Measurements from ENCODE around the gene NCAN. TPM values are rescaled to one million over a fixed set of nuclear protein-coding genes. Genes with fewer than 3 reads are reported as not detected.

The NCAN gene
- total RNA-seq, 8 experiments from 2014 or later = 7.1 to 211 (median 27.4) TPM

DNA sequence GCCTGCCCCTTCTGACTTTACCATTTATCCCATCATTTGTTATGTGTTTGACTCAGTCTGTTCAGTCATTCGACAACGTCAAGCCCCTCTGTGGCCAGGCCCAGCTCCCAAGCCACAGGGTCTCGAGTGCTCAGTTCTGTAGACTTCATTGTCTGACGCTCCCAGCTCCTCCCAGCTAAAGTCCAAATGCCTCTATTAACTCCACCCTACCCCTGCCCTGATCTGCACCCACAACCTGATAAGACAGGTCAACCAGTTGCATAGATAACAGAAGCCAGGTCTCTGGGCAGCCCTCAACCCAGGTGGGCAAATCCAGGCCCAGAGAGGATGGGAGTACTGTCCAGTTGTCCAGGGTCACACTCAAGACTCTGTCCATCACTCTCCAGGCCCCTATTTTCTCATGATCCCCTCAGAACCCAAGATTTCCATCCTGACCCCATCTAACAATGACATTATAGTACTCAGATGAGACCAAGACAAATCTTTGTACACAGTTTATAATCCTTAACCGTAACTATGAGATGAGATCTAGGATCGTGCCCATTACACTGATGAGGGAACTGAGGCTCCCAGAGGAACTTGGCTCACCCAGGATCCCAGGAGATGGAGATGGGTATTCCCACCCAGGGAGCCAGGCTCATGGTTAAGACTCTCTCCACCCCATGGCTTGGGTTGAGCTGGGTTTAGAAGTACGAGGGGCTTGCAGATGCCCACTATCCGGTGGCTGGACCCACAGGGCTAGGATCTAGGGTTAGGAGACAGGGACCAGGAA, 60.3 kb downstream of the NCAN start:
- no peak overlapping the region for H3K4me3 ChIP-seq
- 60 to 100% (median 87%) methylated on average over 1 to 7 of the region's 8 CpGs; no CpG with 5 or more reads in 2 of the 10 experiments for WGBS, 10 experiments
- no peak for ATAC-seq (replicated peaks in 6 of 8)
- no peak overlapping the region for H3K27ac ChIP-seq
- peaks cover 0 to 6% of the 10 kb centered on the region in 2 donors for H3K4me1 ChIP-seq (replicated peaks in 1 of 2)
- in situ Hi-C loops (cut with MboI; ENCODE audit: low pct_unique_long_range_greater_than_20kb in 2 of 9, low sequenced_read_pairs in 9 of 9, unreplicated experiment in 9 of 9) = no loop called here

- 40 to 87% (median 50%) methylated on average over 2 to 6 of the region's 8 CpGs; no CpG with 5 or more reads in 7 of the 10 experiments for WGBS, 10 experiments
- in situ Hi-C loops (cut with MboI; ENCODE audit: low pct_unique_long_range_greater_than_20kb in 2 of 9, low sequenced_read_pairs in 9 of 9, unreplicated experiment in 9 of 9) = no loop called here
- peaks cover 0 to 6% of the 10 kb centered on the region in 2 donors for H3K4me1 ChIP-seq (replicated peaks in 1 of 2)
- H3K27ac ChIP-seq = no peak overlapping the region
- no peak overlapping the region for H3K4me3 ChIP-seq
- no peak for ATAC-seq (replicated peaks in 6 of 8)
Measured at GRCh38 chr19:19274146-19274545, 62.4 kb downstream of the NCAN start.

DNA sequence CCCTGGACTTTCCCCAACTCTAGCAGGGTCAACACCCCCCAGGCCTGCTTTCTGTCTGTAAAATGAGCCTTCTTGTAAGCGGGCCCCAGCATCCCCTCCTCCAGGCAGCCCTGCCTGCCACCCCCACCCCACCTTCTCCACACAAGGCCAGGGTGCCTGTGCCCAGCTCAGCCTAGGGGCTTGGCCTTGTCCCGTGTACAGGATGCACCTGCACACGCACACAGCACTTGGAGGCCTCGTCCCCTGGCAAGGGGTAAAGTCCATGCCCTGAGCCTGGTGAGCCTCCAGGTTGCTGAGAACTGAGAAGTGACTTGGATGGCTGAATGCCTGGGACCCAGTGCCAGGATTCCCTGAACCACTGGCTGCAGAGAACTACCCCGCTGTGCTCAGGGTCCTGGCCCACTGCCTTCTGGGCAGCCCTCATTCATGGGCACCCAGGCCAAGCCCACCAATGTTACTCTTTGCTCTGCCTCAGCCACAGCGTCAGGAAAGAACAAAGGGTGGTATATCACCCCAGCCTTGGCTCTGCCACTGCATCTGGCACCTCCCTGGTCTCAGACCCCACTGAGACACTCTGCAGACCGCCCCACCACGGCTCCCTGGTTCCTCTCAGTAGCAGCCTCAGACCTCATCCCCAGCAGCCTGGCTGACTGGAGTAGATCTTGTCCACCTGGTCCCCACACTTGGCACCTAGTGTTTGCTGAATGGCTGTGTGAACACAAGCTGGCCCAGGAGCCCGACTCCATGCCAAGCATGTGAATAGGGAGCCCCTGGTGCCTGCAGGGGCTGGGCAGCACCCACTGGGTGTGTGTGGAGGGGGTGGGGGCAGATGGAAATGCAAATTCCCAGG, 63.2 kb downstream of the NCAN start:
- peak in 1 of 8 experiments; percentile 13 for ATAC-seq (replicated peaks in 6 of 8)
- 67 to 100% (median 78%) methylated on average over 1 to 2 of the region's 9 CpGs; no CpG with 5 or more reads in 6 of the 10 experiments for WGBS, 10 experiments
- Histone ChIP-seq H3K27ac (no peak overlapping the region), H3K4me3 (no peak overlapping the region), H3K4me1 (replicated peaks in 1 of 2) (peaks cover 0 to 6% of the 10 kb centered on the region in 2 donors)
- in situ Hi-C loops (cut with MboI; ENCODE audit: low pct_unique_long_range_greater_than_20kb in 2 of 9, low sequenced_read_pairs in 9 of 9, unreplicated experiment in 9 of 9) = no loop called here

DNA sequence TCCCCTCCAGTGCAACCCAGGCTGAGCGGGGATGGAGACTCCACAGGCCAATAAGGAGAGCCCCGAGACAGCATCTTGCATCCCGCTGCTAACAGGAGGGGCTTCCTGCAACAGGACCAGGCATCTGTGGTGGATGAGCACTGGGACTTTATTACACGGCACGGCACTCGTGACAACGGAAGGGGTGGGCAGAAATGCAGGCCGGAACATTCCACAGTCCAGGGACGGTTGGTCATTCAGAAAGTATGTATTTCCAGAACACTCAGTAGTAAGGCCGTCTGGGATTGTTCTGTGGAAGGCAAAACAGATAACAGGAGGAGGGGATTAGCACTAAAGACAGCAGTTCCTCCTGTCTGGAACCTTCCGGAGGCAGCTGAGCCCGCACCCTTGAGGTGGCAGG, 64.6 kb downstream of the NCAN start:
- no peak for ATAC-seq (replicated peaks in 6 of 8)
- in situ Hi-C loops (cut with MboI; ENCODE audit: low pct_unique_long_range_greater_than_20kb in 2 of 9, low sequenced_read_pairs in 9 of 9, unreplicated experiment in 9 of 9) = no loop called here
- peaks cover 0 to 6% of the 10 kb centered on the region in 2 donors for H3K4me1 ChIP-seq (replicated peaks in 1 of 2)
- no peak overlapping the region for H3K4me3 ChIP-seq
- H3K27ac ChIP-seq = no peak overlapping the region
- WGBS, 10 experiments = 47 to 100% (median 96%) methylated on average over 1 to 9 of the region's 12 CpGs; no CpG with 5 or more reads in 4 of the 10 experiments

GRCh38 chr19:19276851-19277250, 65.1 kb downstream of the NCAN start:
- ATAC-seq (replicated peaks in 6 of 8) = no peak
- Histone ChIP-seq H3K4me1 (replicated peaks in 1 of 2) (peaks cover 0 to 6% of the 10 kb centered on the region in 2 donors), H3K27ac (no peak overlapping the region), H3K4me3 (no peak overlapping the region)
- 88 to 97% methylated on average over 7 to 9 of the region's 20 CpGs; no CpG with 5 or more reads in 8 of the 10 experiments for WGBS, 10 experiments
- in situ Hi-C loops (cut with MboI; ENCODE audit: low pct_unique_long_range_greater_than_20kb in 2 of 9, low sequenced_read_pairs in 9 of 9, unreplicated experiment in 9 of 9) = no loop called here

DNA sequence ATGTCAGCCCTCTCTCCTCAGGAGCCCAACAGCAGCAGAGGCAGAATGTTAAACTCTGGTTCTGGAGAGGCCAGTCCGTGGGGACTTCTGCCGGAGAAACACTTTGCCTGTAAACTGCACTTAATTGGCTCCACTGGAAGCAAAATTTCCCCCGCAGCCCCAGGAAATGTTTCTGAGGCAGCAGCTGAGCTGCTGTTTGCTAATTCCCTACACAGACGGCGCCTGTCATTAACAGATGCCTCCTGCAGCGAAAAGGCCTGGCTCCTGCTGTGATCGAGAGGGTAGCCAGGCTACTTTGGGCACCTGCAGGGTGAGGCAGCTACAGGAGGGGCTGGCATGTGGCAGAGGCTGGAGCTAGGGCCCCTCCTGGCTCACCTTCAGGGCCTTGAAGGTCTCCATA, 66.6 kb downstream of the NCAN start:
- Histone ChIP-seq H3K4me3 (no peak overlapping the region), H3K4me1 (replicated peaks in 1 of 2) (no peaks in the 10 kb centered on the region), H3K27ac (no peak overlapping the region)
- in situ Hi-C loops (cut with MboI; ENCODE audit: low pct_unique_long_range_greater_than_20kb in 2 of 9, low sequenced_read_pairs in 9 of 9, unreplicated experiment in 9 of 9) = no loop called here
- WGBS, 10 experiments = 83 to 100% (median 88%) methylated on average over 1 to 6 of the region's 7 CpGs; no CpG with 5 or more reads in 6 of the 10 experiments
- ATAC-seq (replicated peaks in 6 of 8) = no peak

- Histone ChIP-seq H3K27ac (no peak overlapping the region), H3K4me1 (replicated peaks in 1 of 2) (no peaks in the 10 kb centered on the region), H3K4me3 (no peak overlapping the region)
- in situ Hi-C loops (cut with MboI; ENCODE audit: low pct_unique_long_range_greater_than_20kb in 2 of 9, low sequenced_read_pairs in 9 of 9, unreplicated experiment in 9 of 9) = no loop called here
- WGBS, 10 experiments = 60 to 100% (median 92%) methylated on average over 1 to 2 of the region's 19 CpGs; no CpG with 5 or more reads in 7 of the 10 experiments
- no peak for ATAC-seq (replicated peaks in 6 of 8)
Measured at GRCh38 chr19:19279062-19279612, 67.4 kb downstream of the NCAN start.

- WGBS, 10 experiments = 60 to 100% (median 80%) methylated on average over 3 to 5 of the region's 16 CpGs; no CpG with 5 or more reads in 7 of the 10 experiments
- no peak overlapping the region for H3K4me3 ChIP-seq
- in situ Hi-C loops (cut with MboI; ENCODE audit: low pct_unique_long_range_greater_than_20kb in 2 of 9, low sequenced_read_pairs in 9 of 9, unreplicated experiment in 9 of 9) = no loop called here
- H3K4me1 ChIP-seq (replicated peaks in 1 of 2) = no peaks in the 10 kb centered on the region
- ATAC-seq (replicated peaks in 6 of 8) = no peak
- no peak overlapping the region for H3K27ac ChIP-seq
Measured at GRCh38 chr19:19279853-19280252, 68.1 kb downstream of the NCAN start.

DNA sequence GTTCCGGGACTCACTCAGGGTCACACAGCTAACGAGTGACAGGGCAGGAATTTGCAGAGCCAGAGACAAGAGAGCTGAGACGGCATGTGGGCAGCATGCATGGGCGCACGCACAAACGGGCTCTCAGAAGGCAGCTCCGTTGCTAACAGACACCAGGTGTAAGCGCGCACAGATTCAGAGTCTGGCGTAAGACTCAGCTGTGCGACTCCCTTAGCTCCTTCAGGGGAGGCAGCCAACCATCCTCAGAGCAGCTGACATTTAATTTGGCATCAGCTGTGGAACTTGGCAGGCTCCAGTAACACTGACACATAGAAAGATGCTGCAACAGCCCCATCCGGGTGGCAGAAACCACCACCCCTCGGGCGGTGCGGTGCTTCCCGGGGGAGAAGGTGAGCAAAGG, 68.8 kb downstream of the NCAN start:
- 60 to 100% (median 84%) methylated on average over 2 to 11 of the region's 16 CpGs; no CpG with 5 or more reads in 5 of the 10 experiments for WGBS, 10 experiments
- in situ Hi-C loops (cut with MboI; ENCODE audit: low pct_unique_long_range_greater_than_20kb in 2 of 9, low sequenced_read_pairs in 9 of 9, unreplicated experiment in 9 of 9) = no loop called here
- no peak for ATAC-seq (replicated peaks in 6 of 8)
- H3K4me3 ChIP-seq = no peak overlapping the region
- H3K27ac ChIP-seq = no peak overlapping the region
- no peaks in the 10 kb centered on the region for H3K4me1 ChIP-seq (replicated peaks in 1 of 2)

GRCh38 chr19:19285686-19286085, 73.9 kb downstream of the NCAN start:
- in situ Hi-C loops (cut with MboI; ENCODE audit: low pct_unique_long_range_greater_than_20kb in 2 of 9, low sequenced_read_pairs in 9 of 9, unreplicated experiment in 9 of 9) = no loop called here
- 80 to 100% (median 100%) methylated on average over 1 to 7 of the region's 10 CpGs; no CpG with 5 or more reads in 4 of the 10 experiments for WGBS, 10 experiments
- ATAC-seq (replicated peaks in 6 of 8) = no peak
- Histone ChIP-seq H3K27ac (no peak overlapping the region), H3K4me1 (replicated peaks in 1 of 2) (no peaks in the 10 kb centered on the region), H3K4me3 (no peak overlapping the region)

- no peak for ATAC-seq (replicated peaks in 6 of 8)
- no peak overlapping the region for H3K4me3 ChIP-seq
- no peak overlapping the region for H3K27ac ChIP-seq
- WGBS, 10 experiments = 92 to 100% (median 98%) methylated on average over 2 to 5 of the region's 5 CpGs; no CpG with 5 or more reads in 1 of the 10 experiments
- no peaks in the 10 kb centered on the region for H3K4me1 ChIP-seq (replicated peaks in 1 of 2)
- in situ Hi-C loops (cut with MboI; ENCODE audit: low pct_unique_long_range_greater_than_20kb in 2 of 9, low sequenced_read_pairs in 9 of 9, unreplicated experiment in 9 of 9) = no loop called here
Measured at GRCh38 chr19:19292607-19293006, 80.8 kb downstream of the NCAN start.

DNA sequence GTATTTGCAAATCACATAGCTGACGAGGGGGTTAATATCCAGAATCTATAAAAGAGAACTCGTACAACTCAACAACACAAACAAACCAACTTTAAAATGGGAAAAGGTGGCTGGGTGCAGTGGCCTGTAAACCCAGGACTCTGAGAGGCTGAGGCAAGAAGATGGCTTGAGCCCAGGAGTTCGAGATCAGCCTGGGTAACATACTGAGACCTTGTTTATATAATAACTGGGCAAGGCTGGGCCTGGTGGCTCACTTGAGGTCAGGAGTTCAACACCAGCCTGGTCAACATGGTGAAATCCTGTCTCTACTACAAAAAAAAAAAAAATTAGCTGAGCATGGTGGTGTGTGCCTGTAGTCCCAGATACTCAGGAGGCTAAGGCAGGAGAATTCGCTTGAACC, 83.2 kb downstream of the NCAN start:
- no peak for ATAC-seq (replicated peaks in 6 of 8)
- Histone ChIP-seq H3K4me1 (replicated peaks in 1 of 2) (no peaks in the 10 kb centered on the region), H3K4me3 (no peak overlapping the region), H3K27ac (no peak overlapping the region)
- in situ Hi-C loops (cut with MboI; ENCODE audit: low pct_unique_long_range_greater_than_20kb in 2 of 9, low sequenced_read_pairs in 9 of 9, unreplicated experiment in 9 of 9) = no loop called here
- WGBS, 10 experiments = 92 to 100% (median 94%) methylated on average over 1 to 4 of the region's 4 CpGs; no CpG with 5 or more reads in 3 of the 10 experiments

Data from motor neuron (in vitro differentiated cells).